Suprapubic skin (tissue), 4 donors: ENCODE data around the gene KANSL1.

Experiments used
- CTCF ChIP-seq, 2 donors: fragments of 200-600 bp in 1 of 2; fragments of 450-650 bp in 1 of 2; sonication (generic) in 1 of 2; IDR thresholded peaks; one replicate each; pipeline ENCODE4 v1.5.1; 2016 to 2019; ENCODE audit warnings: antibody characterized with exemption in 2 of 2, mild to moderate bottlenecking in 1 of 2, moderate library complexity in 1 of 2
- EP300 ChIP-seq: sonication (generic); formaldehyde crosslinking; IDR thresholded peaks from one replicate; pipeline ENCODE4 v1.6.1; 2017; ENCODE audit warnings: antibody characterized with exemption
- POLR2AphosphoS5 ChIP-seq, 3 donors: sonication (generic); formaldehyde crosslinking; IDR thresholded peaks; one replicate each; pipeline ENCODE4 v1.6.1; 2017; ENCODE audit warnings: antibody characterized with exemption in 3 of 3

GRCh38 chr17:46020023-46020761 is 173.0 kb downstream of the KANSL1 start:
- TF ChIP-seq CTCF (IDR thresholded peaks at IDR 0.05), result no peak
- no peak for TF ChIP-seq EP300
- TF ChIP-seq POLR2AphosphoS5 (IDR thresholded peaks at IDR 0.05), result no peak
